Activated CD8-positive, alpha-beta memory T cell treated with anti-CD3 and anti-CD28 coated beads, Interleukin-2, amount 50 U/mL, for 1 hour (primary cell): Measurements from ENCODE around the gene ABCC9.
"Not testable (repeated sequence)": the region's sequence is repeated elsewhere in the genome, so short reads cannot be mapped to it uniquely, and the experiment has no call there.

Experiments
- DNase-seq: peaks from one replicate; pipeline ENCODE4 v3.0.0-alpha.2; 2020; ENCODE audit errors: extremely low read depth

The ABCC9 gene

GRCh38 chr12:21933656-21934055, 7.6 kb downstream of the ABCC9 start:
- DNase-seq, result no peak

DNA sequence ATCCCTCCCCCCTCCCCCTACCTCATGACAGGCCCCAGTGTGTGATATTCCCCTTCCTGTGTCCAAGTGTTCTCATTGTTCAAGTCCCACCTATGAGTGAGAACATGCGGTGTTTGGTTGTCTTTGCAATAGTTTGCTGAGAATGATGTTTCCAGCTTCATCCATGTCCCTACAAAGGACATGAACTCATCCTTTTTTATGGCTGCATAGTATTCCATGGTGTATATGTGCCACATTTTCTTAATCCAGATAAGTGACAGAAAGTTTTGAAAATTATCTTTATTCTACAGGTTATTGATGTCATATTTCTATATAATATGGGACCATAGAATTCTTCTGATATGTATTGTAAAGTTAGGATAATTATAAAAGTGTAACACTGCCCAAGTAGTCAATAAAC, 11.3 kb downstream of the ABCC9 start:
- not testable (repeated sequence) for DNase-seq

GRCh38 chr12:21925296-21925913, 15.8 kb downstream of the ABCC9 start:
- DNase-seq, result no peak

GRCh38 chr12:21921436-21921835, 19.8 kb downstream of the ABCC9 start:
- no peak for DNase-seq

- DNase-seq, result no peak
Observed at GRCh38 chr12:21918456-21918855, 22.8 kb downstream of the ABCC9 start.

- no peak for DNase-seq
Observed at GRCh38 chr12:21913823-21914222, 27.4 kb downstream of the ABCC9 start.

DNA sequence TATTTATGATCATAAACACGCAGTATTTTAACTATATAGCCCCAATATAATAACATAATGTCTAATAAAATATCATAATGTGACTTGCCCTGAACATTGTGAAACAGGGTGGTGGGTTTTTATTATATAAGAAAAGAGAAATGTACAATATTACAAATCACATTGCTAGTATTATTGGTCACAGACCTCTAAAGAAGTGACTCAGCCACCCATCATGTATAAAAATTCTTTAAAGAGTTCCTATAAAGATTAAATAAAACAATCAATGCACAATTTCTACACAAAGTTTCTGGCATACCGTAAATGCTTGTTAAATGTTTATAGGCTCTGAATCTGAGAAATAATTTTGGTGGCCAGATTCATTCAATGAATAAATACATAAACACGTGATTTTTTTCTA, 28.9 kb downstream of the ABCC9 start:
- DNase-seq, result no peak

DNA sequence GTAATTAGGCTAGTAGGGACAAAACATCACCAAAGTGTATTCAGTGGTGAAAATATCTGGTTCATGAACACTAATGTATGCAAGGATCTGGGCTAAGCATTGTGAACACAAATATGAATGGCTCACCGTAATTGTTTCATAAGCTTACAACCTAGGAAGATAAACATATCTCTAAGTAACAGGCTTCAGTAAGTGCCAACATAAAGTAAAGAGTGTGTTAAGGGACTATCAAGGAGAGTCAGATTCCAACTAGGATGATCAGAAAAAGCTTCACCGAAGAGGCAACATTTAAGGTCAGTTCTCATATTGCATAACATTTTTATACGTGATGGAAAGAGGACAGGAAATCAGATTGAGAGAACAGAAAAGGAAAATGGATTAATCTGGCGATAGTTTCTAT, 29.4 kb downstream of the ABCC9 start:
- no peak for DNase-seq

DNA sequence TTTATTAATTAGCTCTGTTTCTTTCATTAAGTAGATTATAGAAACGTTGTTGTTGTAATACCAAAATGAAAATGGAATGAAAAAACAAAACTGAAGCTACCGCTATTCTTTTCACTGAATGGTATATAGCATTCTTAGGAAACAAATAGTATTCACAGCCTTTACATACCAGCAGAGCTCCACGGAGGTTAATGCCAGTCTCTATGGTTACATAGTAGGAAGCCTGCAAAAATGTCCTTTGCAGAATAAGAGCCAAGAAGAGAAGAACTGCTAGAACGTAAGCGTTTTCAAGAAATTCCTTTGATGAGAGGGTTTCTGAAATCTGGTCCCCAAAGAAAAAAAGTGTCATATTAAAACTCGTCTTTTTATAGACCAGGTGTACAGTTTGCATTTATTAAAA, 30.6 kb downstream of the ABCC9 start:
- DNase-seq, result no peak

GRCh38 chr12:21907948-21908837, 33.0 kb downstream of the ABCC9 start:
- no peak for DNase-seq

DNA sequence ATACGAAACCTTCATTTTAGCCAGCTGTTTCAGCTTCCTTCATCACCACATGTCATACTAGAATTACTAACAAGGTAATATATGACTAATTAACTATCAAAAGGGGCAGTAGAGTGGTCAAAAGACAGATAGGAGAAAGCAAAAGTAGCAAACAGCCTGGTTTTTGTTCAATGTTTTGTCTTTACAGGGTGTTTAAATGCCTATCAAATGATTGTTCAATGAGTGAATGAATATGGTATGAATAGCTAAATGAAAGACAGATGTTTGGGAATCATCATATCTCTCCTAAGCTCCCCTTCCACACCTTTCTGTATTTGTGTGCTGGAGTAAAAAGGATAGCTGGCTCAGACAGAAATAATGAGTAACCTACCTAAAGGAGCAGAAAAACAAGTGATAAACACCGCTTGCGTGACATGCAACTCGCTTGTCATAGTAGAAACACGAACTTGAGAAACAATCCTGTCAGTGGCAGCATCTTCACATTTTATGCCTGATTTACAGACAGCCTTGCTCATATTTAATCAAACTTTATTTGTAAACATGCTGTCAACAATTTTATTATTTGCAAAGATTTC, 34.2 kb downstream of the ABCC9 start:
- no peak for DNase-seq

- not testable (repeated sequence) for DNase-seq
Observed at GRCh38 chr12:21899532-21899931, 41.7 kb downstream of the ABCC9 start.

DNA sequence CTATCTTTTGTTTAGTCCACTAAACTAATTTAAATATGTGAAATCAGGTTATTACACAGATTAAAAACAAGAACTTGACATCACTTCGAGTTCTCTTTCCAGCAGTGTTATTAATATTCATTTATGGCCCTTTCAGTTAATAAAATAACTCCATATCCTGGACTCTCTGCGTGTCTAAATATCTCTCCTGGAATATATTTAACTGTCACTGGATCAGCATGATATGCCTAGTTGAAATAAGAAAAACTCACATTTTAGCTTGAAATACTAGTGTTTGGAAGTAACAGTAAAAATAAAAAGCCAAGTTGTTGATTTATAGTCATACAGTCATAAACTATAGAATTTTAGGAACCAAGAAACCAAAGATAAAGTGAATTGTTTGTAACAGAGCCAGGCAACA, 45.6 kb downstream of the ABCC9 start:
- DNase-seq, result no peak

DNA sequence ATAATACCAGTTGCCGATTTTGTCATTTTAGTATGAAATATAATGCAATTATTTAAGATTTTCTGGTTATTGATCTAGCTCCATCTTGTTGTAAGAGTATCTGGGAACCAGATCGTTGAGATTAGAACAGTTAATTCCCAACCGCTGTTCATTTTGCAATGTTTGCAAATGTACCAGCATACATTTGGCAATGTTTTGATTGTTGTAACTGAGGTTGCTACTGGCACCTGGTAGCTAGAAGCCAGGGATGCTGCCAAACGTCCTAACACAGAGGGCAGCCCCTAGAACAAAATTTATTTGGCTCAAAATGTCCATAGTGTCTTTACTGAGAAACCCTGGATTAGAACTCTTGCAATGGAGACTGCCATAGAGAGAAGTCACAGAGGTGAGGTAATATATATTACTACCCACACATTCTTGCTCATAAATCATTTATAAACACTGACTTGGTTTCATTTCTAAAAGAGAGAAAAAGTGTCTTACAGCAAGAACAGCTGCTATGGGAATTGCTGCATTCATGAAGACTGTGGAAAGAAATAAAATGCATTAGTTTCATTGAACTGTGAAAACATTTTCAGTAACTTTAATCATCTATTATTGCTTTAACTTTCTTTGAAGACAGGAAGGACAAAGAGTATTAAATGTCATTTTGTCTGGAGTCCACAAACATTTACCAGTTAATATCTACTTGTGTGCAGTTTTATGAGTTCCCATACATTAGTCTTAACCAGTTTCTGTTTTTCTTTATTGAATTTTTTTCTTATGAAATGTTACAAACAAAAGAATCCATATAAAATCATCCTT, 46.2 kb downstream of the ABCC9 start:
- DNase-seq, result no peak

- no peak for DNase-seq
Observed at GRCh38 chr12:21893924-21894323, 47.3 kb downstream of the ABCC9 start.

GRCh38 chr12:21892341-21892740, 48.9 kb downstream of the ABCC9 start:
- DNase-seq, result no peak

GRCh38 chr12:21891751-21892217, 49.4 kb downstream of the ABCC9 start:
- DNase-seq, result no peak

GRCh38 chr12:21888276-21888863, 52.9 kb downstream of the ABCC9 start:
- DNase-seq, result no peak

DNA sequence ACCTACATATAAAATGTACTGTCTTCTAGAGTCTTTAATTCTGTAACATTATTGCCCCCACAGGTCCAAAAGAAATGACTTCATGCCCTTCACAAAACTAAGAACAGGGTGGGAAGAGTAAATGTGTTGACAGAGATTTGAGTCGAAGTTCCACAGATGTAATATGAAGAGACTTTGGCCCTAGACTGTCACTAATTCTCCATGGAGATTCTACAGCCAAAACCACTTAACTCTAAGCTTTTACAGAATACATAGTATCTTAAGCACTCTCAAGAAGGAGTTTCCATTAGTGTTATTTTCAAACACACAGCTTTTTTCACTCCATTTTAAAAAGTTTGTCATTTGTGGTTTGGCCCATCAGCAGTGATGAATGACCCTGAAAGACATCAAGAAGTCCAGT, 56.3 kb downstream of the ABCC9 start:
- no peak for DNase-seq

DNA sequence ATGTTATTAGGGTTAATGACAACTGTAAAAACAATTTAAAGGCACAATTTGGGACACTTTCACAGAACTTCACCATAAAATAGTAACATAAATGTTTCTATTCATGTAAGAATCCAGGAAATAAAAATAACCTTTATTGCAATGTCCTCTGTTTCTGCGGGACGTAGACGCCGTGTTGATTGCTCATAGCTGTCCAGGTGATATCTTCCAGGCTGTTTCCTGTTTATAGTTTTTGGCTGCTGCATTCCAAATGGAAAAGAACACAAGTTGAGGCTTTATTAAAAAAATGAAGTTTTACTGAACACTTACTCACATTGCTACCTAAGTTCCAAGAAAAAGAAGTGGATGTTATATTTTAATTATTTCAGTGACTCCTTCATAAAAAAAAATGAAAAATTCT, 58.6 kb downstream of the ABCC9 start:
- DNase-seq, result no peak

DNA sequence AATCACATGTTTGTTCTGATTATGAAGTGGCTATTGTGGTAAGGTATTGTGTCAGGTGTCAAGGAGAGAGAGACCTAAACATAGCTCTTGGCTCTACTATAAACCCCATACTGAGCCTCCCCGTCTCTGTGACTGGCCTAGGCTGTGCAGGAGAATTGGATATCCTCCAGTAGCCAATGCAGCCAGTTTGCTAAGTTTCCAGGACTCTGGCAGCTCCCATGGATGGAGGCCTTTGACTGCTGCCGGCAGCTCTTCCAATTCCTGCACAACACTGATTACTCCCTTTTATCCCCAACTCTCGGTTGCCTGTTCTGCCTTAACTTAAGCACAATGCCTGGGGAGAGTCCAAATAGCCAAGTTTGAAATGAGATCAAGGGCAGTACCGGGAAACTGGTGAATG, 59.3 kb downstream of the ABCC9 start:
- DNase-seq, result no peak

GRCh38 chr12:21879312-21879711, 61.9 kb downstream of the ABCC9 start:
- no peak for DNase-seq
